ENCODE results near the gene DCAF8.

DNA sequence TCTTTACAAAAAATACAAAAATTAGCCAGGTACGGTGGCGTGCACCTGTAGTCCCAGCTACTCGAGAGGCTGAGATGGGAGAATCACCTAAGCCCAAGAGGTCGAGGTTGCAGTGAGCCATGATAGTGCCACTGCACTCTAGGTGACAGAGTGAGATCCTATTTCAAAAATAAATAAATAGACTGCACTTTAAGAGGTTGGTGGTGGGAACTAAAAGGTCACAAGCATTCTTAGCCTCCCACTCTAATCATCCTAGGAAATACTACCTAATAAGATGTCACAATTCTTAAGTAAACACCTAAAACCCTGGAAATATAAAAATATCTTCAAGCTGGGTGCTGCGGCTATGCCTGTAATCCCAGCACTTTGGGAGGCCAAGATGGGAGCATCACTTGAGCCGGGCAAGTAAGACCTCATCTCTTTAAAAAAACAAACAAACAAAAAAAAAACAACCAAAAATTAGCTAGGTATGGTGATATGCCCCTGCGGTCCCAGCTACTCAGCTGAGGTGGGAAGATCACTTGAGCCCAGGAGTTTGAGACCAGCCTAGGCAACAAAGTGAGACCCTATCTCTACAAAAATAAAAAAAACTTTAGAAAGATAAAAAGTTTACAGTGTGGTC is 4.1 kb downstream of the DCAF8 start:
- no peak for TF ChIP-seq ARNTL (CRISPR knock-in tag; IDR thresholded peaks at IDR 0.05; ENCODE audit: borderline replicate concordance, low read depth)
- no peak for TF ChIP-seq SNAI2 (CRISPR knock-in tag; IDR thresholded peaks at IDR 0.05)
- no peak for TF ChIP-seq GLIS3 (CRISPR knock-in tag; IDR thresholded peaks at IDR 0.05)
- TF ChIP-seq, protein P1, sequence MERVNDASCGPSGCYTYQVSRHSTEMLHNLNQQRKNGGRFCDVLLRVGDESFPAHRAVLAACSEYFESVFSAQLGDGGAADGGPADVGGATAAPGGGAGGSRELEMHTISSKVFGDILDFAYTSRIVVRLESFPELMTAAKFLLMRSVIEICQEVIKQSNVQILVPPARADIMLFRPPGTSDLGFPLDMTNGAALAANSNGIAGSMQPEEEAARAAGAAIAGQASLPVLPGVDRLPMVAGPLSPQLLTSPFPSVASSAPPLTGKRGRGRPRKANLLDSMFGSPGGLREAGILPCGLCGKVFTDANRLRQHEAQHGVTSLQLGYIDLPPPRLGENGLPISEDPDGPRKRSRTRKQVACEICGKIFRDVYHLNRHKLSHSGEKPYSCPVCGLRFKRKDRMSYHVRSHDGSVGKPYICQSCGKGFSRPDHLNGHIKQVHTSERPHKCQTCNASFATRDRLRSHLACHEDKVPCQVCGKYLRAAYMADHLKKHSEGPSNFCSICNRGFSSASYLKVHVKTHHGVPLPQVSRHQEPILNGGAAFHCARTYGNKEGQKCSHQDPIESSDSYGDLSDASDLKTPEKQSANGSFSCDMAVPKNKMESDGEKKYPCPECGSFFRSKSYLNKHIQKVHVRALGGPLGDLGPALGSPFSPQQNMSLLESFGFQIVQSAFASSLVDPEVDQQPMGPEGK (CRISPR knock-in tag; IDR thresholded peaks at IDR 0.05; ENCODE audit: borderline replicate concordance): no peak
- TF ChIP-seq TOX (CRISPR knock-in tag; IDR thresholded peaks at IDR 0.05; ENCODE audit: borderline replicate concordance): no peak
- no peak for TF ChIP-seq RARB (CRISPR knock-in tag; IDR thresholded peaks at IDR 0.05)
